ENCODE results near the gene SATB2.

DNA sequence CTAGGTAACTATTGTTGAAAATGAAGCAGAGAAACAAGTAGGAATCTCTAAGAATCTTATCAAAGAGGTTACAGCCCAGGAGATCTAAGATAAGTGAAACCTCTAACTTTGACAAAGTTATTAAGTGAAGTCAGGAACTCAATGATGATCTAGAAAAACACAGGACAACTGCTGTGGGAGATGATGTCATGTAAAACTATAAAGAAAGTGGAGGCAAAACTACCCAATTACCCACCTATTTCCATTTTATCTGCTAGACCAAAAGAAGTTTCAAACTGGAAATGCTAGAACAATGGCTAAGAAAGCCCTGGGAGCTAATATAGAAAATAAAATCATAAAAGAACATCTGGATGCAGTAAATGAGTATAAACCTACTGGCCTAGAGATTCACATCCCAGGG, 50.3 kb downstream of the SATB2 start:
- no peak for TF ChIP-seq POLR2A (IDR thresholded peaks at IDR 0.05)
- TF ChIP-seq, protein P1, sequence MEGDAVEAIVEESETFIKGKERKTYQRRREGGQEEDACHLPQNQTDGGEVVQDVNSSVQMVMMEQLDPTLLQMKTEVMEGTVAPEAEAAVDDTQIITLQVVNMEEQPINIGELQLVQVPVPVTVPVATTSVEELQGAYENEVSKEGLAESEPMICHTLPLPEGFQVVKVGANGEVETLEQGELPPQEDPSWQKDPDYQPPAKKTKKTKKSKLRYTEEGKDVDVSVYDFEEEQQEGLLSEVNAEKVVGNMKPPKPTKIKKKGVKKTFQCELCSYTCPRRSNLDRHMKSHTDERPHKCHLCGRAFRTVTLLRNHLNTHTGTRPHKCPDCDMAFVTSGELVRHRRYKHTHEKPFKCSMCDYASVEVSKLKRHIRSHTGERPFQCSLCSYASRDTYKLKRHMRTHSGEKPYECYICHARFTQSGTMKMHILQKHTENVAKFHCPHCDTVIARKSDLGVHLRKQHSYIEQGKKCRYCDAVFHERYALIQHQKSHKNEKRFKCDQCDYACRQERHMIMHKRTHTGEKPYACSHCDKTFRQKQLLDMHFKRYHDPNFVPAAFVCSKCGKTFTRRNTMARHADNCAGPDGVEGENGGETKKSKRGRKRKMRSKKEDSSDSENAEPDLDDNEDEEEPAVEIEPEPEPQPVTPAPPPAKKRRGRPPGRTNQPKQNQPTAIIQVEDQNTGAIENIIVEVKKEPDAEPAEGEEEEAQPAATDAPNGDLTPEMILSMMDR (IDR thresholded peaks at IDR 0.05): no peak
- no peak for TF ChIP-seq POLR2AphosphoS5 (IDR thresholded peaks at IDR 0.05; ENCODE audit: insufficient read depth in 1 of 2, low read depth in 1 of 2)
